DMS79 treated with DMSO at 0.1 percent for 48 hours (cell line): ENCODE data around the gene TP53TG3.
"Not testable (repeated sequence)": the region's sequence is repeated elsewhere in the genome, so short reads cannot be mapped to it uniquely, and the experiment has no call there.

Experiments
- DNase-seq: peaks from one replicate; lab custom pipeline; 2025; lab: John Stamatoyannopoulos, UW

The TP53TG3 gene, protein sequence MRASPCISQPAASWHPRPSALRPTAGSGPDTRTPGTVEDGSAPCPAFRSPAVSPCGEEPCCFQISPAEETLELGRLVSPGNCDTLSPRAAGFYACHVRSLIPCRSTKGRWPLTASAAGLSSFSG

DNA sequence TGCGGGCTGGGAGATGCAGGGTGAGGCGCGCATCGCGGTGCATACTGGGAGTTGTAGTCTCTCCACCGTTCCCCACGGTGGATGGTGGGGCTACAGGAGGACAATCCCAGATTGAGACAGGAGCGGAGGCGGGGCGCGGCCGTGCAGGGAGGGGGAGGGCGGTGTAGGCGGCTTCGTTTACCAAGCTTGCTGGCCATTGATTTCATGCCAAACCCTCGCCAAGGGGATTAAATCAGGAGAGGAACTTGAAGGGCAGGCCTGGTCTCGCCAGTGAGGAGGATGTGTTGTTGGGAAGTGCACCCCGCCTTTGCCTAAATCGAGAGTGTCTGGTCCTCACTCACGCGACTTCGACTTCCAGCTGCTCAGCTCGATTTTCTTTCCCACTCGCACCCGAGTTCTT, at the start of gene TP53TG3:
TSS of gene TP53TG3 (minus strand) at position 101 of the 400 bp plus-strand sequence. CDS start at position 33, 68 bp downstream.
- not testable (repeated sequence) for DNase-seq

DNA sequence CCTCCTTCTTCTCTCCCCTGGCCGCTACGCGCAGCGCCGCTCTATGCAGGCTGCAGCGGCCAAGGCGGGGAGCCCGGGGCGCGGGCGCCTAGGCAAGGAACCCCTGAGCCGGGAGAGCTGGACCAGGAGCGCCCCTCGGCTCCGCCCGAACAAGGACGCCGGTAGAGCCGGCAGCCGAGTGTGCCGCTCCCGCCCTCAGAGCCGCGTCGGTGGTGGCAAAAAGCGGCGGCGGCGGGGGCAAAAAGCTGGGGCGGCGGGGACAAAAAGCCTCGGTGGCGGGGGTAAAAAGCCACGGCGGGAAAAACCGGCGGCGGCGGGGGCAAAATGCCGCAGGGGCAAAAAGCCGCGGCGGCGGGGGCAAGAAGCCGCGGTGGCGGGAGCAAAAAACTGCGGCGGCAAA, 25.1 kb downstream of the TP53TG3 start:
- DNase-seq, result not testable (repeated sequence)

DNA sequence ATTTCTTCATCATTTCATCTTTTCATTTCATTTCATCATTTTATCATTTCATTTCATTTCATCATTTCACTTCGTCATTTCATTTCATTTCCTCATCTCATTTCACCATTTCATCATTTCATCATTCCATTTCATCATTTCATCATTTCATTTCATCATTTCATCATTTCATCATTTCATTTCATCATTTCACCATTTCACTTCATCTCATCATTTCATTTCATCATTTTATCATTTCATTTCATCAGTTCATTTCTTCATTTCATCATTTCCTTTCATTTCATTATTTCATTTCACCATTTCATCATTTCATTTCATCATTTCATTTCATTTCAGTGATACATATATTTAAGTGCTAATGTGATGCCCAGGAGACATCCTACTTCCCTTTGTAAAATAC, 28.4 kb downstream of the TP53TG3 start:
- not testable (repeated sequence) for DNase-seq

DNA sequence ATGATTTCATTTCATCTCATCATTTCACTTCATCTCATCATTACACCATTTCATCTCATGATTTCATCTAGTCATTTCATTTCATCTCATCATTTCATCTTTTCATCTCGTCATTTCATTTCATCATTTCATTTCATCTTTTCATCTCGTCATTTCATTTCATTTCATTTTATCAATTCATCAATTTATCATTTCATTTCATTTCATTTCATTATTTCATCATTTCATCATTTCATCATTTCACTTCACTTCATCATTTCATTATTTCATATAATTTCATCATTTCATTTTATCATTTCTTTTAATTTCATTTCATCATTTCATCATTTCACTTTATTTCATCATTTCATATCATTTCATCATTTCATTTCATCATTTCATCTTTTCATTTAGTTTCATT, 29.2 kb downstream of the TP53TG3 start:
- DNase-seq, result not testable (repeated sequence)

DNA sequence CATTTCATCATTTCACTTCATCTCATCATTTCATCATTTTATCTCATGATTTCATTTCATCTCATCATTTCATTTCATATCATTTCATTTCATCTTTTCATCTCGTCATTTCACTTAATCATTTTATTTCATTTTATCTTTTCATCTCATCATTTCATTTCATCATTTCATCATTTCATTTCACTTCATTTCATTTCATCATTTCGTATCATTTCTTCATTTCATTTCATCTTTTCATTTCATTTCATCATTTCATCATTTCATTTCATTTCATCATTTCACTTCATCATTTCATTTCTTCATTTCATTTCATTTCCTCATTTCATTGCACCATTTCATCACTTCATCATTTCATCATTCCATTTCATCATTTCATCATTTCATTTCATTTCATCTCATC, 29.8 kb downstream of the TP53TG3 start:
- not testable (repeated sequence) for DNase-seq

DNA sequence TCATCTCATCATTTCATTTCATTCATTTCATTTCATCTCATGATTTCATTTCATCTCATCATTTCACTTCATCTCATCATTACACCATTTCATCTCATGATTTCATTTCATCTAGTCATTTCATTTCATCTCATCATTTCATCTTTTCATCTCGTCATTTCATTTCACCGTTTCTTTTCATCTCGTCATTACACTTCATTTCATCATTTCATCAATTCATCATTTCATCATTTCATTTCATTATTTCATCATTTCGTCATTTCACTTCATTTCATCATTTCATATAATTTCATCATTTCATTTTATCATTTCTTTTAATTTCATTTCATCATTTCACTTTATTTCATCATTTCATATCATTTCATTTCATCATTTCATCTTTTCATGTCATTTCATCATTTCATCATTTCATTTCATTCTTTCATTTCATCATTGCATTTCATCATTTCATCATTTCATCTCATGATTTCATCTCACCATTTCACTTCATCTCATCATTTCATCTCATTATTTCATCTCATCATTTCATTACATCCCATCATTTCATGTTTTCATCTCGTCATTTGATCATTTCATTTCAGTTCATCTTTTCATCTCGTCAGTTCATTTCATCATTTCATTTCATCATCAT, 30.6 kb downstream of the TP53TG3 start:
- not testable (repeated sequence) for DNase-seq

DNA sequence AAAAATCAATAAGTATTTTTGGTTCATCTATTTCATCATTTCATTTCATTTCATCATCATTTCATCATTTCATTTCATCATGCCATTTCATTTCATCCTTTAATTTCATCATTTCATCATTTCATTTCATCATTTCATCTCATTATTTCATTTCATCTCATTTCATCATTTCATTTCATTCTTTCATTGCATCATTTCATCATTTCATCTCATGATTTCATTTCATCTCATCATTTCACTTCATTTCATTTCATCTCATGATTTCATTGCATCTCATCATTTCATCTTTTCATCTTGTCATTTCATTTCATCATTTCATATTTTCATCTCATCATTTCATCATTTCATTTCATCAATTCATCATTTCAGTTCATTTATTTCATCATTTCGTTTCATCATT, 31.2 kb downstream of the TP53TG3 start:
- not testable (repeated sequence) for DNase-seq

DNA sequence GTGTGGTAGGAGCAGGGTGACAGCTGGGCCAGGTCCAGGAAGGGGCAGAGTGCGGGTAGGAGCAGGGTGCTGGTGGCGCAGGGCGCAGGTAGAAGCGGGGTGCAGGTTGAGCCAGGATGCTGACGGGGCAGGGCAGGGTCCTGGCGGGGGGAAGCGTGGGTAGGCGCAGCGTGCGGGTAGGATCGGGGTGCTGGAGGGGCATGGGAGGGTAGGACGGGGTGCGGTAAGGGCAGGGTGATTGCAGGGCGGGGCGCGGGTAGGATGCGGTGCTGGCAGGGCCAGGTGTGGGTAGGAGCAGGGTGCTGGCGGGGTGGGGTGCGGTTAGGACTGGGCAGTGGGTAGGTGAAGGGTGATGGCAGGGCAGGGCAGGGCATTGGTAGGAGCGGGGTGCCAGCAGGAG, 38.4 kb downstream of the TP53TG3 start:
- not testable (repeated sequence) for DNase-seq

DNA sequence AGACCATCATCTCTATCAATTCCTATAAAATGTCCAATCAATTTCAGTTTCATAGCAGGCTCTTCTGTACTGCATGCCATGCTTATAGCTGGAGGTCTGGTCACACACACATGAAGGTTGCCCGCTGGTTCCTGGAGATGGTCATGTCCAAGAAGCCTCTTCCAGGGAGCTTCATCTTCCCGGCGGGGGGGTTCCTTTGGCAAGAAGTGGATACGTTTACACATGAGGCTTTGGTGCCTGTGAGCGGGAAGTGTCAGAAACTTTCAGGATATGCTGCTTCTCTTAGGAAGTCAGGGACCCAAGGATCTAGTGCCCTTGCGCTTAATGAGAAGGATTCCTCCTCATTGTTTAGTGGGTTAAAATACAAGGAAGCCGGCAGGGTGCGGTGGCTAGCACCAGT, 43.9 kb downstream of the TP53TG3 start:
- not testable (repeated sequence) for DNase-seq
